DND-41 (cell line): Measurements from ENCODE around the gene TM9SF3.

Experiments used
- ATAC-seq: fragments of 200-7000 bp; cut with Tn5 transposase; 3 replicates; pipeline ENCODE4 v1.9.1; 2021; ENCODE audit warnings: low read depth; ENCODE audit not compliant: insufficient read depth
- DNase-seq: peaks from one replicate; pipeline ENCODE4 v3.0.0-alpha.2; 2020
- H2AFZ ChIP-seq: 2 replicates; pipeline ENCODE4 v1.6.0; 2012; ENCODE audit warnings: low read depth, low read length
- H3K27ac ChIP-seq: 2 replicates; pipeline ENCODE4 v1.5.1; 2012; ENCODE audit warnings: low read length, inconsistent platforms
- H3K27me3 ChIP-seq: fragments of 200-600 bp; sonication (generic); 2 replicates; pipeline ENCODE4 v1.6.0; 2012; ENCODE audit warnings: low read length, mild to moderate bottlenecking, inconsistent platforms; ENCODE audit not compliant: insufficient read depth, poor library complexity
- H3K36me3 ChIP-seq: 2 replicates; pipeline ENCODE4 v1.5.1; 2012; ENCODE audit warnings: low read length, inconsistent platforms; ENCODE audit not compliant: insufficient read depth
- H3K4me1 ChIP-seq: 2 replicates; pipeline ENCODE4 v1.5.1; 2012; ENCODE audit warnings: mild to moderate bottlenecking, low read length; ENCODE audit not compliant: insufficient read depth
- H3K4me2 ChIP-seq: 2 replicates; pipeline ENCODE4 v1.6.0; 2012; ENCODE audit warnings: mild to moderate bottlenecking, moderate library complexity, low read length, inconsistent platforms; ENCODE audit not compliant: insufficient read depth
- H3K4me3 ChIP-seq, 2 experiments: fragments of 200-600 bp in 1 of 2; shearing (Covaris generic) in 1 of 2; 2 replicates each; pipeline ENCODE4 v1.5.1; 2012 to 2016; ENCODE audit warnings: inconsistent platforms in 2 of 2, low read length in 2 of 2, mild to moderate bottlenecking in 2 of 2, low read depth in 1 of 2, moderate library complexity in 1 of 2
- H3K79me2 ChIP-seq: 2 replicates; pipeline ENCODE4 v1.6.0; 2012; ENCODE audit warnings: low read length, inconsistent platforms; ENCODE audit not compliant: insufficient read depth
- H3K9ac ChIP-seq: 2 replicates; pipeline ENCODE4 v1.6.0; 2012; ENCODE audit warnings: low read depth, mild to moderate bottlenecking, inconsistent platforms, low read length, moderate library complexity
- H3K9me3 ChIP-seq: 2 replicates; pipeline ENCODE4 v1.5.1; 2012; ENCODE audit warnings: low read length, moderate library complexity, mild to moderate bottlenecking, inconsistent platforms; ENCODE audit not compliant: insufficient read depth, severe bottlenecking
- H4K20me1 ChIP-seq: 2 replicates; pipeline ENCODE4 v1.6.0; 2012; ENCODE audit warnings: low read length; ENCODE audit not compliant: insufficient read depth
- CTCF ChIP-seq: IDR thresholded peaks from 2 replicates; pipeline ENCODE4 v1.5.1; 2012; ENCODE audit warnings: borderline replicate concordance, low read length, moderate library complexity, mild to moderate bottlenecking; ENCODE audit not compliant: poor library complexity, severe bottlenecking; ENCODE audit errors: extremely low read depth
- EZH2 ChIP-seq: IDR thresholded peaks from 3 replicates; pipeline ENCODE4 v1.6.1; 2012; ENCODE audit warnings: borderline replicate concordance, low read depth, mild to moderate bottlenecking, moderate library complexity, low read length, inconsistent platforms; ENCODE audit not compliant: severe bottlenecking

TM9SF3 gene

GRCh38 chr10:96600337-96600736, 13.5 kb upstream of the TM9SF3 start:
- no peaks in the 10 kb centered on the region for H3K9me3 ChIP-seq
- no peak overlapping the region for H3K9ac ChIP-seq
- H2AFZ ChIP-seq: no peak overlapping the region
- H3K27me3 ChIP-seq: peaks cover 24% of the 10 kb centered on the region
- no peak overlapping the region for H3K4me3 ChIP-seq
- H4K20me1 ChIP-seq: no peaks in the 10 kb centered on the region
- no peaks in the 10 kb centered on the region for H3K4me1 ChIP-seq
- H3K36me3 ChIP-seq: no peaks in the 10 kb centered on the region
- no peak overlapping the region for H3K4me2 ChIP-seq
- H3K27ac ChIP-seq: no peak overlapping the region
- no peaks in the 10 kb centered on the region for H3K79me2 ChIP-seq
- ATAC-seq (no peak), DNase-seq (no peak)
- no peak for TF ChIP-seq CTCF
- no peak for TF ChIP-seq EZH2

GRCh38 chr10:96598846-96599245, 12.0 kb upstream of the TM9SF3 start:
- Histone ChIP-seq H3K27me3 (peaks cover 29% of the 10 kb centered on the region), H3K4me2 (no peak overlapping the region), H2AFZ (no peak overlapping the region), H4K20me1 (no peaks in the 10 kb centered on the region), H3K79me2 (no peaks in the 10 kb centered on the region), H3K4me3 (no peak overlapping the region), H3K27ac (no peak overlapping the region), H3K9me3 (no peaks in the 10 kb centered on the region), H3K36me3 (no peaks in the 10 kb centered on the region), H3K4me1 (no peaks in the 10 kb centered on the region), H3K9ac (no peak overlapping the region)
- ATAC-seq: no peak
- TF ChIP-seq EZH2 (no peak), CTCF (no peak)
- no peak for DNase-seq

- ATAC-seq (no peak), DNase-seq (no peak)
- TF ChIP-seq EZH2 (no peak), CTCF (no peak)
- no peak overlapping the region for H3K4me2 ChIP-seq
- no peaks in the 10 kb centered on the region for H4K20me1 ChIP-seq
- no peak overlapping the region for H3K9ac ChIP-seq
- no peaks in the 10 kb centered on the region for H3K9me3 ChIP-seq
- H3K27me3 ChIP-seq: peaks cover 24% of the 10 kb centered on the region
- no peaks in the 10 kb centered on the region for H3K36me3 ChIP-seq
- H3K27ac ChIP-seq: no peak overlapping the region
- H3K4me1 ChIP-seq: peaks cover 8% of the 10 kb centered on the region; the same call in 1 of the 2 replicates
- H2AFZ ChIP-seq: no peak overlapping the region
- H3K4me3 ChIP-seq: no peak overlapping the region
- no peaks in the 10 kb centered on the region for H3K79me2 ChIP-seq
These were observed 9.9 kb upstream of the TM9SF3 start for GRCh38 chr10:96596422-96597407.
